ENCODE results near the gene TNPO2. TPM values are rescaled to one million over a fixed set of nuclear protein-coding genes. Genes with fewer than 3 reads are reported as not detected.
A peak's percentile ranks its signal among the peaks of the same experiment; 100 is the strongest.

The TNPO2 gene
- 39.0 and 41.9 TPM in 2 replicates for total RNA-seq (2012; rRNA removed)

DNA sequence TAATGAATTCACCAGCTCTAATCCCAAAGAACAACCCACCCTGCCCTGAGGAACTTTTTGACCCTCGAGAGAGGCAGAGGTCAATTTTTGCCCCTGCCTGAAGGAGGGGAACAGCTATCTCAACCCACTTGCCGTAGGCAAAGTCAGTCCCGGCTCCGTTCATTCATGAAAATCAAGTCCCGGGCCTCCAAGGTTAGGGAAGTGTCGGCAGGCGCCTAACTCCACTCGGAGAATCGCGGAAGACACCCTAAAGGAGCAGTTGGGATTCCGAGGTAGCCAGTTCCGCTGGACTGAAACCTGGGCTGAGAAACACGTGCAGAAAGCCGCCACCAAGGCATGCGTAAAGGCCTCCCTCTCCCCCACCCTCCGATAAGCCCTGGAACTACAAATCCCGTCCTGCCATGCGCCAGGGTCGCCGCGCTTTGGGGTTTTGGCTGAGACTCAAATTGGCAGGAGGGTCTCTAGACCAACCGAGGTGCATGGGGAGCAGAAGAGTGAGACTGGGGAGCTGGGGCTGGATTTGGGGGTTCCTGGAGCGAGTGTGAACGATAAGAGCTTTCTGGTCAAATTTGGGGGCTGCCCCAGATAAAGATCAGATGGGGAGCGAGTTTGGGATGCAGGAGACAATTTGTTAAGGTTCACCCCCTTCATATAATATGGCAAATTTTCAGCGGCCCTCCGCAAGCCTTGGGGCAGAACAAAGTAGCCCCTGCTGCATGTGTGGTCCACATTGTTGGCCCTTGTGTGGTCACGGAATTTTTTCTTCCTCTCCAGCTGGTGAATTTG is at the start of gene TNPO2:
TNPO2 (minus strand) TSS at position 292 of the 786 bp plus-strand sequence. CDS start 2,955 bp downstream, outside the sequence.
- Histone ChIP-seq H3K4me3 (ENCODE audit: low read length) (peak within 1 kb of the TSS; percentile 88), H3K9ac (ENCODE audit: low read depth, low read length) (peak within 1 kb of the TSS; percentile 91), H3K9me3 (replicated peaks; ENCODE audit: low read length) (no peaks in the 10 kb centered on the region), H3K4me1 (ENCODE audit: control insufficient read depth, insufficient read depth, low read length) (peaks cover 19% of the 10 kb centered on the region), H3K36me3 (ENCODE audit: insufficient read depth, low read length) (peaks cover 25% of the 10 kb centered on the region), H3K27me3 (ENCODE audit: control insufficient read depth, insufficient read depth, low read length) (no peaks in the 10 kb centered on the region), H3K4me2 (ENCODE audit: low read length) (peak within 1 kb of the TSS; percentile 97)

DNA sequence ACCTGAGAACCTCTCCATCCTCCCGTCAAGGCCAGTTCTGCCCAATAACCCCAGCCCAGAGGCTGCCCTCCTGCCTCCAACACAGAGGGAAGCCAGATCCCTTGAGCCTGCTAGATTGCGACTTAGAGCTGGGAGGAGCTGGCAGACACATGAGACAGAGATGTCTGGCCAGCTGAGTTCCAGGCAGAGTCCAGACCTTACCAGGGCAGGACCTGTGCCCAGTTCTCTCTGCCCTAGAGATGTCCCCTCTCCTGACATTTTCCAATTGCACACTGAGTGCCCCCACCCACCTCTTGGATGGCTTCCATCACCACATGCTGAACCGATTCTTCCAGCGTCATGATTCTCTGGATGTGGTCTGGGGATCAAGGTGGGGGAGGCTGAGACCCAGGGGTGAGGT is 48.6 kb upstream of the TNPO2 start:
- Histone ChIP-seq H3K4me3 (ENCODE audit: low read length) (no peak overlapping the region), H3K4me1 (ENCODE audit: control insufficient read depth, insufficient read depth, low read length) (peaks cover 12% of the 10 kb centered on the region), H3K9me3 (replicated peaks; ENCODE audit: low read length) (no peaks in the 10 kb centered on the region), H3K9ac (ENCODE audit: low read depth, low read length) (no peak overlapping the region), H3K4me2 (ENCODE audit: low read length) (no peak overlapping the region), H3K36me3 (ENCODE audit: insufficient read depth, low read length) (peaks cover 5% of the 10 kb centered on the region), H3K27me3 (ENCODE audit: control insufficient read depth, insufficient read depth, low read length) (no peaks in the 10 kb centered on the region)

DNA sequence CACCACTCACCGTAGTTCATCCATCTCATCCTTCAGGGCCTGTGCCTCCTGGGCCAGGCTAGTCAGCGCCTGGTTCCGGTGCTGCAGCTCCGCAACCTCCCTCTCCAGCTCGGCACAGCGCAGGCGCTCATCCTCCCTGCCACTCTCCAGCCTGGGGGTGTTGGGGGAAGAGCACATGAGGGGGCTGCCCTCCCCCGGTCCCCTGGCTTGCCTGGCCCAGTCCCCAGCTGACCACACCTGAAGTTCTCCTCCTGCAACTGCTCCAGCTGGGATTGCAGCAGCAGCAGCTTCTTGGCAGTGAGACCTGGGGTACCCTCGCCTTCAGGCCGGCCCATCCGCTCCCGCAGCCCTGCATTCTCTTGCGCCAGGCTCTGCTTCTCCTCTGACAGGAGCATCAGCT is 47.2 kb upstream of the TNPO2 start:
- Histone ChIP-seq H3K4me3 (ENCODE audit: low read length) (no peak overlapping the region), H3K27me3 (ENCODE audit: control insufficient read depth, insufficient read depth, low read length) (no peaks in the 10 kb centered on the region), H3K9ac (ENCODE audit: low read depth, low read length) (no peak overlapping the region), H3K36me3 (ENCODE audit: insufficient read depth, low read length) (peaks cover 5% of the 10 kb centered on the region), H3K9me3 (replicated peaks; ENCODE audit: low read length) (no peaks in the 10 kb centered on the region), H3K4me1 (ENCODE audit: control insufficient read depth, insufficient read depth, low read length) (peaks cover 14% of the 10 kb centered on the region), H3K4me2 (ENCODE audit: low read length) (no peak overlapping the region)

DNA sequence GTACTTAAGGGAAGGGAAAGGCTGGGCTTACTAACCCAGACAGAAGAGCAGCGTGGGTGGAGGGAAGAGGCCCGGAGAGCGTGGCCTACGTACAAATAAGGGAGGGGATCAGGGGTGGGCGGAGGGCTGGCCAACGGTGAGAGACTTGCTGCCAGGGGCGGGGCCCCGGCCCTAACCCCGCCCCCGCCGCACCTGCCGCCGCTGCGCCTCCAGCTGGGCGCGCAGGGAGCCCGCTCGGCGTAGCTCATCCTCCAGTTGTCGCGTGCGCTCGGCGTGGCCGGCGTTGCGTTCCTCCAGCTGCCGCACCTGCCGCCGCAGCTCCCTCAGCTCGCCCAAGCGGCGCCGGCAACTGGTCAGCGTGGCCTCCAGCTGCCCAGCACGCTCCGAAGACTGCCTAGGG is 46.0 kb upstream of the TNPO2 start:
- H3K9ac ChIP-seq (ENCODE audit: low read depth, low read length) = no peak overlapping the region
- peaks cover 9% of the 10 kb centered on the region for H3K4me1 ChIP-seq (ENCODE audit: control insufficient read depth, insufficient read depth, low read length)
- no peaks in the 10 kb centered on the region for H3K9me3 ChIP-seq (replicated peaks; ENCODE audit: low read length)
- no peak overlapping the region for H3K4me2 ChIP-seq (ENCODE audit: low read length)
- peaks cover 5% of the 10 kb centered on the region for H3K36me3 ChIP-seq (ENCODE audit: insufficient read depth, low read length)
- H3K4me3 ChIP-seq (ENCODE audit: low read length) = no peak overlapping the region
- no peaks in the 10 kb centered on the region for H3K27me3 ChIP-seq (ENCODE audit: control insufficient read depth, insufficient read depth, low read length)

DNA sequence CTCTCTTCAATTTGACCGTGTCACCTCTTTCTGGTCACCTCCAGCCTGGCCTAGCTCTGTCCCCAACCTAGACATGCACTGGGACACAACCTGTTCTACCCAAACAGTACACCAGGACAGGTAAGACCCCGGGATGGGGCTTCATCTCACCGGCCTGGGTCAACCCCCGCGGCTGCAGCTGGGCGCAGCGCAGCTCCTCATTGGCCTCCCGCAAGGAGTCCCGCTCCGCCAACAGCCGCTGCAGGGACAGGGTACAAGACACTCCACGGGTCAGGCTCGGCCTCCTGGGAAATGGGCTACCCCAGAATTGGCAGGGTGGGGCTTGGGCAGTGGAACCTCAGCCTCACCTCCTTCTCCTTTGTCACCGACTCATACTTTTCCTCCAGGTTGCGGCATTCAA is 43.9 kb upstream of the TNPO2 start:
- Histone ChIP-seq H3K4me2 (ENCODE audit: low read length) (no peak overlapping the region), H3K4me1 (ENCODE audit: control insufficient read depth, insufficient read depth, low read length) (peaks cover 2% of the 10 kb centered on the region), H3K27me3 (ENCODE audit: control insufficient read depth, insufficient read depth, low read length) (no peaks in the 10 kb centered on the region), H3K4me3 (ENCODE audit: low read length) (no peak overlapping the region), H3K9ac (ENCODE audit: low read depth, low read length) (no peak overlapping the region), H3K36me3 (ENCODE audit: insufficient read depth, low read length) (peaks cover 10% of the 10 kb centered on the region), H3K9me3 (replicated peaks; ENCODE audit: low read length) (no peaks in the 10 kb centered on the region)

DNA sequence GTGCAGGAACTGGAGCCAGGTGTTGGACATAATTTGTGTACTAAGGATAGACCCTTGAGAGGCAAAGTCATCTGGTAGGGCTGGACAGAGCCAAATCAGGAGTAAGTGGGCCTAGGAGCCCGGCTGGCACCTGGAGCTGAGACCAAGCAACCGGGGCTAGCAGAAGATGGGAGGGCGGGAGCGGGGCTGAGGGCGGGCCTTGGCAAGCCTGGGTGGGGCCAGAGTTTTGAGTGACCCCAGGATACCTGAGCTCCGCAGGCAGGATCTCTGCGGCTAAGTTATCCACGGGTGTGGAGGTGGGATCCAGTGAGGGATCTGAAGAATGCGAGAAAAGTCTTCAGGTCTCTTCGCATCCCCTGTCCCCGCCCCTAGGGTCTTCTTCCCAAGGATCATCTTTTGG is 43.4 kb upstream of the TNPO2 start:
- H3K36me3 ChIP-seq (ENCODE audit: insufficient read depth, low read length) = peaks cover 10% of the 10 kb centered on the region
- no peaks in the 10 kb centered on the region for H3K9me3 ChIP-seq (replicated peaks; ENCODE audit: low read length)
- H3K4me2 ChIP-seq (ENCODE audit: low read length) = no peak overlapping the region
- H3K9ac ChIP-seq (ENCODE audit: low read depth, low read length) = no peak overlapping the region
- no peaks in the 10 kb centered on the region for H3K27me3 ChIP-seq (ENCODE audit: control insufficient read depth, insufficient read depth, low read length)
- peaks cover 2% of the 10 kb centered on the region for H3K4me1 ChIP-seq (ENCODE audit: control insufficient read depth, insufficient read depth, low read length)
- no peak overlapping the region for H3K4me3 ChIP-seq (ENCODE audit: low read length)

DNA sequence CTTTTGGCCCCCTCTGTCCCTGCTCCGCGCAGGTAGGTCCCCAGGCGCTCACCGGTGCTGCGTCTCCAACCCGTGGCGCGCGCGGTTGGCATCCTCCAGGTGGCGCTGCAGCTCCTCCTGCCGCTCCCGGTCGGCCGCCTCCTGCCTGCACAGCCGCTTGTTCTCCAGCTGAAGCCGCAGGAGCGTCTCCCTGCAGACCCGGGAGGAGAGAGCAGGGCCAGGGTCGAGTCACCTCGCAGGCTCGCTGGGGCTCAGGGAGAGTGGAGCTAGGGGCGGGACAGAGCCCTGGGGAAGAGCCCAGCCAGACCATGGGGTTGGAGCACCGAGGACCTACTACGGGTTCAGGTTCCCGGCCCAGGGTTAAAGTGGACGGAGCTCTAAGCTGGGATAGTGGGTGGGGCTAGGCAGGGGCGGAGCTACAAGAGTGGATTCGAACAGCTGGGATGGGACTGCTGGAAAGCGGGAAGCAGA is 42.4 kb upstream of the TNPO2 start:
- peaks cover 2% of the 10 kb centered on the region for H3K4me1 ChIP-seq (ENCODE audit: control insufficient read depth, insufficient read depth, low read length)
- peak overlapping the region; percentile 98 for H3K4me2 ChIP-seq (ENCODE audit: low read length)
- no peak overlapping the region for H3K9ac ChIP-seq (ENCODE audit: low read depth, low read length)
- no peaks in the 10 kb centered on the region for H3K27me3 ChIP-seq (ENCODE audit: control insufficient read depth, insufficient read depth, low read length)
- H3K4me3 ChIP-seq (ENCODE audit: low read length) = no peak overlapping the region
- peaks cover 10% of the 10 kb centered on the region for H3K36me3 ChIP-seq (ENCODE audit: insufficient read depth, low read length)
- no peaks in the 10 kb centered on the region for H3K9me3 ChIP-seq (replicated peaks; ENCODE audit: low read length)

DNA sequence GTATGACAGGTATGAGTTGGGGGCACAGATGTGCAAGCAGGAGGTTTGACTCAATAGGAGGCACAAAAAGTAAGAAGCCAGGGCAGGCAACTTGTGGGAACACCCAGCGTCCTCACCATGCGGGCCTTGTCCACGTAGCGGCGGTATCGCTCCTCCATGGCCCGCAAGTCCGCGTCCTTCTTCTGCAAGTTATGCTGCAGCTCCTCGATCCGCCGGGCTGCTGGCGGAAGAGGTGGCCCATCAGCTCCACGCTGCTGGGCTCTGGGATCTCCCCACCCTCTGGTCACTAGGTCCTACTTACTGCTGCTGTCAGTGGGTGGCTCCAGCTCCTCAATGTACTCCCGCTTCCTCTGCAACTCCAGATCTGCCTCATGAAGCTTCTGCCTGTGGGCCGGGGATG is 41.0 kb upstream of the TNPO2 start:
- H3K9ac ChIP-seq (ENCODE audit: low read depth, low read length) = no peak overlapping the region
- no peak overlapping the region for H3K4me2 ChIP-seq (ENCODE audit: low read length)
- H3K9me3 ChIP-seq (replicated peaks; ENCODE audit: low read length) = no peaks in the 10 kb centered on the region
- no peak overlapping the region for H3K4me3 ChIP-seq (ENCODE audit: low read length)
- H3K27me3 ChIP-seq (ENCODE audit: control insufficient read depth, insufficient read depth, low read length) = no peaks in the 10 kb centered on the region
- H3K36me3 ChIP-seq (ENCODE audit: insufficient read depth, low read length) = peaks cover 10% of the 10 kb centered on the region
- H3K4me1 ChIP-seq (ENCODE audit: control insufficient read depth, insufficient read depth, low read length) = peaks cover 2% of the 10 kb centered on the region

DNA sequence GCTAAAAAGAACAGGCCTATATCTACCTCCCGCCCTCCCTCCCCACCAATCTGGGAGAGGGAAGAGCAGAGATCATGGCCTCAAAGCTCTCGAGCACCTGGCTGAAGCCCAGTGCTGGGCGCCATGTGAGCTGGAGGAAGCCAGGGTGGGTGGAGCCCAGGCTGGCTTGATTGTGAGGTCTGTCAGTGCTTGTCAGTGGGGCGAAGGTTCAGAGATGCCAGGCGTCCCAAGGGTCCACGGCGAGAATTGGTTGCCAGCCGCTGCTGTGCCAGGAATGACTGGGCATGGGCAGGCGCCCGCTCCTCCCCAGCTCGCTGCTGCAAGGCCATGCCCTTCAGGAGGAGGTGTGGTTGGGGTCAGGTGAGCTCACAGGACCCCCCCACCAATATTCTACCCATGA is 39.4 kb upstream of the TNPO2 start:
- H3K4me3 ChIP-seq (ENCODE audit: low read length) = no peak overlapping the region
- no peak overlapping the region for H3K4me2 ChIP-seq (ENCODE audit: low read length)
- peaks cover 5% of the 10 kb centered on the region for H3K36me3 ChIP-seq (ENCODE audit: insufficient read depth, low read length)
- no peak overlapping the region for H3K9ac ChIP-seq (ENCODE audit: low read depth, low read length)
- no peaks in the 10 kb centered on the region for H3K9me3 ChIP-seq (replicated peaks; ENCODE audit: low read length)
- H3K27me3 ChIP-seq (ENCODE audit: control insufficient read depth, insufficient read depth, low read length) = no peaks in the 10 kb centered on the region
- H3K4me1 ChIP-seq (ENCODE audit: control insufficient read depth, insufficient read depth, low read length) = peaks cover 2% of the 10 kb centered on the region

DNA sequence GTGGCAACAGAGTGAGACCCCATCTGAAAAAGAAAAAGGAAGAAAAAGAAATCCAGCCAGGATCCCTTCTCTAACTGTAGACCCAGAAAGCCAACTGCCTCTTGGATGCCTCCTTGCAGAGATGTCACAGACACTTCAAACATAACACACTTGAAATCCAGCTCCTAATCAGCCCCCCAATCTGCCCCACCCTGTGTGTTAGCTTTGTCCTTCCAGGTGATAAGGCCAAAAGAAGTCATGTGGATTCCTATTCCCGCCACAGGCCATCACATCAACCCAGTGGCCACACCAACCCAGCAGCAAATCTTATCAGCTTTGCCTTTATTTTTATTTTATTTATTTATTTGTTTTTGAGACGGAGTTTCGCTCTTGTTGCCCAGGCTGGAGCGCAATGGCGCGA is 36.0 kb upstream of the TNPO2 start:
- no peaks in the 10 kb centered on the region for H3K4me1 ChIP-seq (ENCODE audit: control insufficient read depth, insufficient read depth, low read length)
- no peak overlapping the region for H3K4me2 ChIP-seq (ENCODE audit: low read length)
- H3K27me3 ChIP-seq (ENCODE audit: control insufficient read depth, insufficient read depth, low read length) = no peaks in the 10 kb centered on the region
- peaks cover 5% of the 10 kb centered on the region for H3K36me3 ChIP-seq (ENCODE audit: insufficient read depth, low read length)
- H3K9ac ChIP-seq (ENCODE audit: low read depth, low read length) = no peak overlapping the region
- no peak overlapping the region for H3K4me3 ChIP-seq (ENCODE audit: low read length)
- H3K9me3 ChIP-seq (replicated peaks; ENCODE audit: low read length) = no peaks in the 10 kb centered on the region

DNA sequence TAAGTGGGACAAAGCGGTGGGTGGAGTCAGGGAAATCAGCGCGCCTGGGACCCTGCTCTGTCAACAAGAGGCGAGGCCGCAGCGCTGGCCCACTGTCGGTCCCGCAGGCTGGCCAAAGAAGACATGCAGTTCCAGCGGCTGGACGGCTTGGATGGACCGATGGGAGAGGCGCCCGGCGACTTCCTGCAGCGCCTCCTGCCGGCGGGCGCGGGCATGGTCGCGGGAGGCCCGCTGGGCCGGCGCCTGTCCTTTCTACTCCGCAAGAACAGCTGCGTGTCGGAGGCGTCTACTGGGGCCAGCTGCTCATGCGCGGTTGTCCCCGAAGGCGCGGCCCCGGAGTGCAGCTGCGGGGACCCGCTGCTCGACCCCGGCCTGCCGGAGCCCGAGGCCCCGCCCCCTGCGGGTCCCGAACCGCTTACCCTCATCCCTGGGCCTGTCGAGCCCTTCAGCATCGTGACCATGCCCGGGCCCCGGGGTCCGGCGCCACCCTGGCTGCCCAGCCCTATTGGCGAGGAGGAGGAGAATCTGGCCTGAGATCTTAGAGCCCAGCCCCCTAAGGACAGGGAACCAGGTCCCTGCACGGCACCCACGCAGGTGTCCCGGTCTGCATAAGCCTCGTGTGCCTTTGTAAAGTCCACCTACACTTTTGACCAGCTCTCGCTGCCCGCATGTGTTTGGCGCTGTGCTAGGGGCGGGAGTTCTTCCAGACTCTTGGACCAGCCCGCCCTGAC is 34.0 kb upstream of the TNPO2 start:
- Histone ChIP-seq H3K4me2 (ENCODE audit: low read length) (peak overlapping the region; percentile 70), H3K9ac (ENCODE audit: low read depth, low read length) (peak overlapping the region; percentile 61), H3K4me1 (ENCODE audit: control insufficient read depth, insufficient read depth, low read length) (no peaks in the 10 kb centered on the region), H3K36me3 (ENCODE audit: insufficient read depth, low read length) (no peaks in the 10 kb centered on the region), H3K9me3 (replicated peaks; ENCODE audit: low read length) (no peaks in the 10 kb centered on the region), H3K4me3 (ENCODE audit: low read length) (peak overlapping the region; percentile 66), H3K27me3 (ENCODE audit: control insufficient read depth, insufficient read depth, low read length) (no peaks in the 10 kb centered on the region)
